ENCODE data around the gene FUT9. TPM values are rescaled to one million over a fixed set of nuclear protein-coding genes. Genes with fewer than 3 reads are reported as not detected.

Gene FUT9
- total and polyA plus RNA-seq, 2 experiments from 2014 or later = 2.1 to 6.8 TPM

DNA sequence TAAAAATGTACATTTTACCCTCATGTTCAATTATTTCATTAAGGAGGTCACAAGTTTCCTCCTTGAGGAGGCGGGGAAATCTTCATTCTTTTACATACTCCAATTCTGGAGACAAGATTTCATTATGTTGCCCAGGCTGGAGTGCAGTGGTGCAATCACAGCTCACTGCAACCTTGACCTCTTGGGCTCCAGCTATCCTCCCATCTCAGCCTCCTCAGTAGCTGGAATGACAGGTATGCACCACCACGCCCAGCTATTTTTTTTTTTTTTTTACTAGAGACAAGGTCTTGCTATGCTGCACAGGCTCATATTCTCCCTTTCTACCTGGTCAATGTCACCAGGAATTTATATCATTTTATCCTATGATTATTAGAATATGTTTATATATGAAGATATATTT lies 85.8 kb downstream of the FUT9 start:
- Histone ChIP-seq H3K27me3 (ENCODE audit: insufficient read depth) (no peaks in the 10 kb centered on the region), H3K4me2 (no peak overlapping the region), H3K36me3 (ENCODE audit: insufficient read depth) (no peaks in the 10 kb centered on the region), H3K4me3 (no peak overlapping the region), H3K4me1 (ENCODE audit: insufficient read depth) (no peaks in the 10 kb centered on the region), H4K20me1 (replicated peaks; ENCODE audit: insufficient read depth) (no peaks in the 10 kb centered on the region), H2AFZ (no peak overlapping the region), H3K79me2 (replicated peaks; ENCODE audit: insufficient read depth) (no peaks in the 10 kb centered on the region), H3K9me2 (ENCODE audit: insufficient read depth) (no peaks in the 10 kb centered on the region), H3K27ac (ENCODE audit: low read depth) (no peak overlapping the region), H3F3A (replicated peaks; ENCODE audit: low read depth) (no peaks in the 10 kb centered on the region)
- Mint-ChIP-seq H3K4me3 (no peak overlapping the region), H3K4me1 (no peaks in the 10 kb centered on the region), H3K27me3 (ENCODE audit: insufficient read depth, low read depth, poor library complexity) (peaks cover 4% of the 10 kb centered on the region), H3K27ac (no peak overlapping the region), H3K9me3 (no peaks in the 10 kb centered on the region), H3K36me3 (ENCODE audit: low read depth) (no peaks in the 10 kb centered on the region)
- ATAC-seq (no peak), DNase-seq (ENCODE audit: low spot score) (no peak)
- no peak for TF ChIP-seq CTCF (conservative IDR thresholded peaks at IDR 0.05; ENCODE audit: low read depth in 2 of 2)
- TF ChIP-seq REST (IDR thresholded peaks at IDR 0.05; ENCODE audit: unreplicated experiment) = no peak
- no peak for TF ChIP-seq EZH2 (IDR thresholded peaks at IDR 0.05; ENCODE audit: low read depth, unreplicated experiment)
- no peak for TF ChIP-seq ETS1 (IDR thresholded peaks at IDR 0.05)

DNA sequence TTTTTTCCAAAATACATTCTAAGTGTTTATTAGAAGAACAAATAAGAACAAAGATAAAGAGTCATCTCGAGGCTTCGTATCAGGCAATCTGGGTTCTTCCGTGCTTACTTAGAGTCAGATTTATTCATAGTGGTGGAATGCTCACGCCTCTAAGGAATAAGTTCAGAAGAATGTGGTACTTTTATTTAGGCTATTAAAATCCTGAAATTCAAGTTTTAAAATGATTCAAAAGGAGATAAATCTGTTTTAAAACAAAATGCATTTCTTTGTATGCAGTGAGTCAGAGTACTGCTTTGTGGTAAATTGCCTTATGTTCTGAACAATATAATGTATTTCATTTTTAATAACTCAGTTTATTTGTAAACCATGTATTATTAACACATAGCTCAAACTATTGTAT lies 89.1 kb downstream of the FUT9 start:
- Histone ChIP-seq H3F3A (replicated peaks; ENCODE audit: low read depth) (no peaks in the 10 kb centered on the region), H2AFZ (no peak overlapping the region), H4K20me1 (replicated peaks; ENCODE audit: insufficient read depth) (no peaks in the 10 kb centered on the region), H3K27ac (ENCODE audit: low read depth) (no peak overlapping the region), H3K4me2 (no peak overlapping the region), H3K4me3 (no peak overlapping the region), H3K79me2 (replicated peaks; ENCODE audit: insufficient read depth) (no peaks in the 10 kb centered on the region), H3K27me3 (ENCODE audit: insufficient read depth) (no peaks in the 10 kb centered on the region), H3K9me2 (ENCODE audit: insufficient read depth) (no peaks in the 10 kb centered on the region), H3K4me1 (ENCODE audit: insufficient read depth) (no peaks in the 10 kb centered on the region), H3K36me3 (ENCODE audit: insufficient read depth) (no peaks in the 10 kb centered on the region)
- Mint-ChIP-seq H3K27ac (no peak overlapping the region), H3K4me3 (no peak overlapping the region), H3K36me3 (ENCODE audit: low read depth) (no peaks in the 10 kb centered on the region), H3K4me1 (peaks cover under 1% of the 10 kb centered on the region; the same call in 2 of the 3 replicates), H3K27me3 (ENCODE audit: insufficient read depth, low read depth, poor library complexity) (peaks cover 4% of the 10 kb centered on the region), H3K9me3 (no peaks in the 10 kb centered on the region)
- ATAC-seq (no peak), DNase-seq (ENCODE audit: low spot score) (no peak)
- no peak for TF ChIP-seq ZNF331 (CRISPR knock-in tag; IDR thresholded peaks at IDR 0.05; ENCODE audit: low read depth)
- TF ChIP-seq POLR2AphosphoS5 (IDR thresholded peaks at IDR 0.05; ENCODE audit: low read depth) = no peak
- TF ChIP-seq NANOG (IDR thresholded peaks at IDR 0.05; ENCODE audit: borderline replicate concordance) = no peak
- TF ChIP-seq ZNF114 (CRISPR knock-in tag; IDR thresholded peaks at IDR 0.05) = no peak
- TF ChIP-seq EZH2 (IDR thresholded peaks at IDR 0.05; ENCODE audit: low read depth, unreplicated experiment) = no peak
- TF ChIP-seq REST (IDR thresholded peaks at IDR 0.05; ENCODE audit: unreplicated experiment) = no peak
- TF ChIP-seq STAT1 (IDR thresholded peaks at IDR 0.05; ENCODE audit: unreplicated experiment) = no peak
- TF ChIP-seq JUNB (IDR thresholded peaks at IDR 0.05; ENCODE audit: unreplicated experiment) = no peak
- TF ChIP-seq EZH2phosphoT487 (IDR thresholded peaks at IDR 0.05; ENCODE audit: unreplicated experiment) = no peak
- no peak for TF ChIP-seq CTCF (conservative IDR thresholded peaks at IDR 0.05; ENCODE audit: low read depth in 2 of 2)

Measured in GM23338 (cell line).